ENCODE measurements around the gene MN1.

The MN1 gene

DNA sequence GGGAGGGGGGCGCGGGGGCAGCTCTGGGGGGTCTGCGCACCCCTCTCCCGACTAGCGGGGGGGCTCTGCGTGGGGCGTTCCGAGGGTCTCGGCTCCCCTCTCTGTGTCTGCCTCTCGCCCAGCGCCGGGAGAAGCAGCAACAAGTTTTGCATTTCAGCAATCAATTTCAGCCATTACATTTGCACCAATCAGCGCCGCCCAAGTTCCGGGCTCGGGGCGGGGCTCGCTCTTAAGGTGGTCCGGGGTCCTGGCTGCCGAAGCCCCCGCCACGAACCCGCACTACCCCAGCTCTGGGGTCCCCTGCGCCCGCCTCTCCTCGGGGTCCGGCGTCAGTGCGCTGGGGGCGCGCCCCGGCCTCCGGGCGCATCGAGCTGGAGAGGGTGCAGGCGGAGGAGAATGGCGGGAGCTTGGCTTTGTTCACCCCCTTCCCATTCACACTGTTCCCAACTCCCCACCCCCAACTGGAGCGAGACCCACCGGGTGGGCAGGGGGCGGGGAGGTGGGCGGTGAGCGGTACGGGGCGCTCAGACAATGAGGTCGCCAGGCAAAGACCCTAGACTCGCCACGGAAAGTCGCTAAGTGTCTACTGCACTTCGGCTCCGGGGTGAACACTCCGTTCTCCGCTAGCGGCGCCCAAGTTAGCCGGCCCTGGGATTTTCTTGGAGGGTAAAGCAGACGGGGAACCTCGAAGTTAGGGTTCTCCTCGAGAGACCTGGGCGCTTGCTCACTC is at the start of gene MN1:
Gene MN1, minus strand, starts transcription at position 141 of the 730 bp plus-strand sequence. CDS start 1,213 bp downstream, outside the sequence.
- peak; percentile 56 for DNase-seq (ENCODE audit: low spot score)

DNA sequence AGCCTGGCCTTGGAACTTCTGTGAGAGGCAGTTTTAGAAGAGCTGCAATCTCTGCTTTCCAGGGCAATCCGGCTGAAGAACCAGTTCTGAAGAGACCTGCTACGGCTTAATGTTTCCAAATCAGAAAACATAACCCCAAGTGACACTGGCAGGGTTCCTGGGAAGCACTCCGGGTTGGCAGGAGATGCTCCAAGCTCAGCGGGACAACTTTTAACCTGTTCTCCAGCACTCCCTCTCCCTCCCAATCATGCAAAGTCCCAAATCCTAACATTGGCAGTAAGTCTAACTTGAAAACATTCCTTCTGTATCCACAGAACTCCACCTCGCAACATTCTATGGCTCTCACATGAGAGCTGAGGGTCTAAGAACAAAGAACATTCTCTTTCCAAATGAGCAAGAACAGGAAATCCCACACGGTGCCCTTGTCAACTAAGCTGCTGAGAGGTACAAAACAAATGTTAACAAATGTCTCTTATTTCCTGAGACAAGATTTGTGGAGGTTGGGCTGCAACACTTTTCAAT is 48.5 kb upstream of the MN1 start:
- no peak for DNase-seq (ENCODE audit: low spot score)

DNA sequence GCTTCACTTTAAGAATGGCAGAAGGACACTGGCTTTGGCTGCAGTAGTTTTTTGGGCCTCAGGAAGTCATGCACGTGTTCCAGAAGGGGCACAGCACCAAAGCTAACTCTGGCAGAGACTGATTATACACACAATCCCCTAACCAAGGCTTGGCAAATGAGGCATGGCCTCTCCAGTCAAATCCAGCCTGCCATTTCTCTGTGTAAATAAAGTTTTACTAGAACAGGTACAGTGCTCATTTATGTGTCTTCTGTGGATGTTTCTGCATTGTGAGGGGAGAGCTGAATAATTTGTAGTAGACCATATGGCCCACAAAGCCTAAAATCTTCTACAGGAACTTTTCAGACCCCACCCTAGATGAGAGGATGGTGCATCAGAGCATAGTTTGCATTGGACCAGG is 46.4 kb upstream of the MN1 start:
- no peak for DNase-seq (ENCODE audit: low spot score)

DNA sequence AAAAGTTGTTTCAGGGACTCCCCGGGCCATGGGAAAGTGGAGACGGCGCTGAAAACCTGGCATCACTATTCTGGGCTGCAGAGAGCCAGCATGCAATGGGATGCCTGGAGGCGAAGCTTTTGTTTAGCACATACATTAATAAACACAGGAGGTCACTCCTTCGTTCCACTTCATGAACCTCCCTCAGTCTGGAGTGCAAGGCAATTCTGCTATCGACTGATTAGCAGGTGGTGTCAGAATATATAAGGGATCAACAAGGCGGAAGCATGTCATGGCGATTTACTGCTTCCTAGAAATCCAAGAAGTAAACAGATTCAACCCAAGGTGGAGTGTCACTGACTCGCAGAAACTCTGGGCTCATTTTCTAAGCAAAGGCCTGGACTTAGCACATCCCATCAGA is 45.4 kb upstream of the MN1 start:
- no peak for DNase-seq (ENCODE audit: low spot score)

DNA sequence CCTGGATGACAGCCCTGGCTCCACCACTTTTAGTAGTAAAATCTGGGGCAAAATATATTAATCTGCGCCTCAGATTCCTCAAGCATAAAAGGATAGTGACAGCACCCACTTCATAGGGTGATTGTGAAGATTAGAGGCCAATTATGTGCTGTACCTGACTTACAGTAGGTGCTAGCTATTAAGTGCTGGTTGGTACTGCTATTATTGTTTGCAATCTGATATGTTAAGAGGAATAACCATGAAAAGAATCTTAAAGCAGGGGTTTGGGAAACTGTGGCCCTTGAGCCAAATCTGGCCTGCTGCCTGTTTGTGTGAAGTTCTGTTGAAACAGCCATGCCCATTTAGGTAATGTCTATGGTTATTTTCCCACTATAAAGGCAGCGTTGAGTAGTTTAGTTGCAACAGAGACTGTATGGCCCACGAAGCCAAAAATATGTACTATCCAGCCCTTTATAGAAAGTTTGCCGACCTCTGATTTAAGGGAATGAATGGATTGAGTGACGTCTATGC is 44.7 kb upstream of the MN1 start:
- DNase-seq (ENCODE audit: low spot score), result no peak

DNA sequence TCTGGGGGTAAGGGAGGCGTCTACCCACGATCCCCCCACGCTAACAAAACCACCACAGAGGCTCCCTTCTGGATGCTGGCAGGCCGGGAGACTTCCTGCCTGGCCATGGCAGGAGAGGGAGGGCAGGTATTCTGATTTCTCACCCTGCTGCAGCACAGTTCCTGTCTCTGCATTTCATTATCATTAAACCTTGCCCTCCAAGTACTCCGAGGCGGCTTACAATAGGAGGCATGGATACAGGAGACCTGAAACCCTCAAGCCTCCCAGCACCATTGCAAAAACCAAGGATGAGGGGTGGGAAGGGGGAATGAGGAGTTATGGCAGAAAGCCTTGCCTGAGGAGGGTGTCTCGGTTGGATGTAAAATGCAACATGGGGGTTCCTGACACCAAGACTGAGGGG is 44.1 kb upstream of the MN1 start:
- no peak for DNase-seq (ENCODE audit: low spot score)

DNA sequence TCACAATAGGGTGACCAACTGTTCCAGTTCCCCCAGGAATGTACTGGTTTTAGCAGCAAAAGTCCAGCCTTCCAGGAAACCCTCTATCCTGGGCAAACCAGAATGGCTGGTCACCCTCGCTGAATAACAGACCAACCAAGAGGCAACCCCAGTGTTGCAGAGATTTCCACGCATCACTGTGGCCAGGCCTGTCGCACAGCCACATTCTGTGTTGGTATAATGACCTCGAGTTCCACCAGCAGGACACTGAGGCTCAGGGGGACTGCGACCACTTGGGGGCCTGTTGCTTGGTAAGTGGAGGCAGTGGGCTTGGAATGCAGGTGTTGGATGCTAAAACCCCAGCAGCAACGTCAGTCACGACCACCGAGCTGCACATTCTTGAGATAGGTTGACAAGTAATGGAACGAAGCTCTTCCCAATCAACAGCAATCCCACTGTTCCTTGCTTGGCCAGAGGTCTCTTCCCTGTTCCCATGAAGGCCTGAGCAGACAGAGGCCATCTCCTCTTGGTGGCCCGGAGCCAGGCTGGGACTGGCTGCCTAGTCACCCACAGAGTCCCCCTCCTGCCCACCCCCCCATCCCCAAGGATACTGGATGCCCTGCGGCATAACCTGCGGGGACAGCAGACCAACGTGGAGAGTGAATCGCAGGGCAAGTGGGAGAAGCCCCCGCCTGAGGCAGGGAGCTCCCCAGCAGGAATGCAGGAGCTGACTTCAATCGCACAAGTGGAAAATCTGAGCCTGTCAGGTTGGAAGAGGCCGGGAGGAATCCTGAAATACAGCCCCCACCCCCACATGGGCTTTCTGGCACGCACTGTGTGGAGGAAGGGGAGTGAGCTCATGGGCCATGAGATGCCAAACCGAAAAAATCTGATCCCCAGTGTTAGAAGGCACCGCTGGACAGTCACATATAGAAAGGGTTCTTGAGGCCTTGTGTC is 43.4 kb upstream of the MN1 start:
- DNase-seq (ENCODE audit: low spot score), result no peak

DNA sequence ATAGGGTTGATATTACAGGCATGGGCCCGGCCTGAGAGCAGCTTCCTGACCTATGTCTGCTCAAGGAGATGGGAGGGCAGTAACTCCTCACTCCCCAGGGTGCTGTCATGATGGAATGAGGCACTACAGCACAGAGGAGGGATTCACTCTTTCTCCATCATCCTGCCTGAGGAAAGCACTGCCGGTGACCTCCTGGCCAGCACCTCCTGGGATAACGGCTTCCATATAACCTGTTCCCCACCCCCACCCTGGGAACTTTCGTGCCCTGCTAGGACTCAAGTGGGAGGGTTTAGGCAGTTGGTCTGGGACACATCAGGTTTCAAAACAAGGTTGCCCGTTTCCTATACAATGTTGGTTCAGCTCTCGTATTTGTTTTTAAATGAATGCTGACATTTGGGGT is 42.7 kb upstream of the MN1 start:
- DNase-seq (ENCODE audit: low spot score), result no peak

DNA sequence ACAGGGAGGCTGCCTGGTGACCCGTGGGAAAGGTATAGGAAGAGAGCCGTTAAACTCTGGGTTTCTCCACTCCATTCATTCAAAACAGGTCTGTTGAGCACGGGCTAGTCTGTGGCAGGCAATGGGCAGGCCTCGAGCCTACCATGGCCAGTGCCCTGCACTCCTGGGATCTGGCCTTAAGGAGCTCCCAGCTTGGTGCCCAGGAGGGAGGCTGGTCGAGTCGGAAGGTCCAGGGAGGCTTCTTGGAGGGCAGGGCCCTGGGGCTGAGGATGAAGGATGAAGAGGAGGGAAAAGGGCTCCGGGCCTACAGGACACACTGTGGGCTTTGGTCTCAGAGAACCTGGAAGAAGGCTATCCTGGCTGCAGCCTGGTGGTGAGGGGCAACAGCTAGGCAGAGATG is 41.9 kb upstream of the MN1 start:
- DNase-seq (ENCODE audit: low spot score), result no peak

DNA sequence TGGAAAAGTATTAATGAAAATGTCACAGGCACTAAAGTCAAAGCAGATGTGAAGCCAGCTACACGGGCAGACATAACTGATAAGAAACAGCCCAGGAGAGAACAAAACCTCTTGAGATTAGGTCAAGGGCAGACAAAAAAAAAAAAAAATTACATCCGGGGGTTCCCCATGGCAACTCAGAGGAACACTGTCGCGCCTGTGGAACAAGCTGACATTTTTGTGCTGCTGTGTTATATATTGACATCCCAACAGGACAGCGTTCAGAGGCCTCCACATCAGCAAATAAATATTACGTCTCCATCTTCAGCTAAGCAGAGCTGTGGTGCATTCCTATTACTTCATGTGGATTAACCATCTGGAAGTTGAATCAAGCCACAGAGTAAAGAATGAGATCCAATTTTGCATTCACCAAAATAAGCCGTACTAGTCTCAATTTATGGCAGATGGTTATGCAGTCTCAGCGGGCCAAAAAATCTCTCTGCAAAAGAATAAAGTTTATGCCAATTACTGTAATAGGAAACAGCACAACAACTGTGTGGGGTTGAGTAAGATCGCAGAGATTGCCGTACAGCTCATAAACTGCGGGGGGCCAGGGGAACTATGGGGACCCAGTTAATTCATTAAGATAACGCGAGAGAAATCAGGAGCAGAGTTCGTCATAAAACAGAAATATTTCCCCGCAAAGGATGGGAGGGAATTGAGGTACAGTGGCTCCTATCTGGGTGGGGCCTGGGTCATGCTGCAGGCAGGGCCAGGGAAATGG is 41.3 kb upstream of the MN1 start:
- no peak for DNase-seq (ENCODE audit: low spot score)

DNA sequence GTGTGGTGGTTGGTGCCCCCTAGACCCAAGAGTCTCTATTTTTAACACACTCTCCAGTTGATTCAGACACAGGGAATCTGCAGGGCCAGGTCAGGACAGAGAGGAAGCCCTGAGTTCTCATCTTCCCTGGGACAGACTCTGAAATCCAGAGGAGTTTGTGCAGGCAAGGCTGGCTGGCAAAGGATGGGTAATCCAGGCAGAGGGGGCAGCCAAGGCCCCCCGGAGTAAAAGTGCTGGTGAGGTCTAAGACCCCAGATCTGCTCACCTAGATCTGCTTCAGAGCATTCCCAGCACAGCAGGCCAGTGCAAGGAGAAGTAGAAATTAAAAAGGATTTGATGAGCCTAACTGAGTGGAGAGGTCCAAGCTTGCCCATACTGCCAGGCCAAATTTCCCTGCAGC is 40.6 kb upstream of the MN1 start:
- DNase-seq (ENCODE audit: low spot score), result no peak

DNA sequence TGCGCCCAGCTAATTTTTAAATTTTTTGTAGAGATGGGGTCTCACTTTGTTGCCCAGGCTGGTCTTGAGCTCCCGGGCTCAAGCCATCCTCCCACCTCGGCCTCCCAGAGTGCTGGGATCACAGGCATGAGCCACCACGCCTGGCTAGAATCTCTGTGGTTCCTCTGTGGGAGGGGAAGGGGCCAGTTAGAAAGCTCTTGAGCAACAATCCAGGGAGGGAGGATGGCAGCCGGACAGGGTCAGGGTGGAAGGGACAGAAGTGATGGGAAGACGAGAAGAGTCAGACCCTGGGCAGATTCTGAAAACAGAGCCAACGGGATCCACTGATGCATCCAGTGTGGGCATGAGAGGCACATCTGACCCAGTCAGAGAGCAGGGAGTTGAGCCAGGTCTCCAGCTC is 38.9 kb upstream of the MN1 start:
- DNase-seq (ENCODE audit: low spot score), result no peak

DNA sequence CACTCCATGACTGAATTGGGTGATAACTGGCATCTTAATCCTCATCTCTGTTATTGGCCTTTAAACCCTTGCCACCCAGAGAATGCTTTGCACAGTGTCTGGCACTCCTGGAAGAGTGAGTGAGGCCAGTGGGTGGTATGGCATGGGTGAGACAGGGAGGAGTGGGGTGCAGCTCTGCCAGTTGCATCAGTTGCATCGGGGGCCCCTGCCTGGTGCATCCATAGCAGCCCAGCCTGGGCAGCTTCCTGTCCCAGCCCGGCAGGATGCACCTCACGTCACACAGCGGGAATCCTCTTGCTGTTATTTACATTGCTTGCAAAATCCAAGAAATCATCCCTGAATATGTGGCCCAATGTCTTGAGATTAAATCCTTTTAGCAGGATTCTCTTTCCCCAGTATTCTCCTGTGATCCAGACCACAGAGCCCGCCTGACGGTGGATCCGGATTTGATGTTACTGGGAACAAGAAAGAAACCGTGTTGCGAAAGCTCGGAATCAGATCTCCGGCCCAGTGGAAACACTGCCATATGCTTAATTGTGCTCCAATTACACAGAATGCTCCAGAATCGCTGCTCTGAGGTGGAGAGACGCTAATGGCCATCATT is 37.6 kb upstream of the MN1 start:
- DNase-seq (ENCODE audit: low spot score), result no peak

DNA sequence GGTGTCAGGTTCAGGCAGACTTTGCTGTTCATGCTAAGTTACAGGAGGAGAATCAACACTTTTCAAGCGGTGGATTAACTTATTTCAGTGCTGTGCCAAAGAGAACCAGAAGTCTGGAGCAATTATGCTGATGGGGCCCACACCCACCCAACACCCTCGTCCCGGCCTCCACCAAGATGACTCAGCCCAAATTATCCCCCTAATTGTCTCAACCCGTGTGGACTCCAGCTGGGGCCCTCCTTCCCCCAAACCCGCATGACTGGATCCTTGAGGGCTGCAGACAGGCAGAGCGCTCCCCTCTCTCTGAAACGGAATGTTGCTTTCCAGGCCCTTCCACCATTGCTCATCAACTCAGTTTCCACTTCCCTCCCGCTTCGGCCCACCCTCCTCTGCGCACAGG is 34.6 kb upstream of the MN1 start:
- no peak for DNase-seq (ENCODE audit: low spot score)

DNA sequence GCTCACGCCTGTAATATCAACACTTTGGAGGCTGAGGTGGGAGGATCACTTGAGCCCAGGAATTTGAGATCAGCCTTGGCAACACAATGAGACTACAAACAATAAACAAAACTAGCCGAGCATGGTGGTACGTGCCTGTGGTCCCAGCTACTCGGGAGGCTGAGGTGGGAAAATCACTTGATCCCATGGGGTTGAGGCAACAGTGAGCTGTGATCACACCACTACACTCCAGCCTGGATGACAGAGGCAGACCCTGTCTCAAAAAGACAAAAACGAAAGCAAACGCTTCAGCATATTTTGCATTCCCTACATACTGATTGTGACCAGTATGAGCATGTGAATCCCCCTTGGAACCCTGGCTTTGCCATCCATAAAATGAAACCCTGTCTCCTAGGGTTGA is 33.9 kb upstream of the MN1 start:
- DNase-seq (ENCODE audit: low spot score), result no peak

DNA sequence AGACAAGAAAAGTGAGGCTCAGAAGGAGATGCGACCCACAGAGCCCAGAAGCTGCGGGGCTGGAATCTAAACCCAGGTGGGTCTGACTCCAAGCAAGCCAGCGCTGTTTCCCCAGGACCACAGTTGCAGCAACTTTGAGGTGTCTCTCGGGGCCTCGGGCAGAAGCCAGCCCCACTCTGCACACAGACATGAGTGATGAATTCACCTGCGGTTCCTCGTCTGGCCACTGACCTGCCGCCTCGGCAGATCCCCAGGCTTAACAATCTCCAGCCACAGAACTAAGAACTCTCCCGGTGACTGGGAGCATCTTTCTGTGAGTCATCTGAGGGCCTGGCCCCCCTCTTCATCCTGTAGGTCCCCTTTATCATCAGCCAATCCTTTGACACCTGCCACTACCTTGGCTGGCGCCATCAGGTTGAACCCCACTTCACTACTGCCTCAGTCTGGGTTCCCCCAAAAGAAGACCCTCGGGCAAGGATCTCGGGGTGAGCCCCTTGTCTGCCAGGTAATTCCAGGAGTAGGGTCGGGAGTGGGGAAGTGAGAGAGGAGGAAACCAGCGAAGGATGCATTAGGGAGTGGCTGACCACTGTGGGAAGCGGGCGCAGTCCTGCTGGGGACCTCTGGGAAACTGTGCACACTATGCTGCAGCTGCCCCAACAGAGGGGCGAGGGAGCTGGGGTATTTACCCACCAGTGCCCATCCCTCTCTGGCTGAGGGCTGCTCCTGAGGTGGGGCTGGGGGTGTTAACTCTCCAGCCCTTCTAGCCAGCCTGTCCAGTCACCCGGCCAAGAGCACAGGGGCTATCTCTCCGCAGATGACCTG is 33.0 kb upstream of the MN1 start:
- no peak for DNase-seq (ENCODE audit: low spot score)

DNA sequence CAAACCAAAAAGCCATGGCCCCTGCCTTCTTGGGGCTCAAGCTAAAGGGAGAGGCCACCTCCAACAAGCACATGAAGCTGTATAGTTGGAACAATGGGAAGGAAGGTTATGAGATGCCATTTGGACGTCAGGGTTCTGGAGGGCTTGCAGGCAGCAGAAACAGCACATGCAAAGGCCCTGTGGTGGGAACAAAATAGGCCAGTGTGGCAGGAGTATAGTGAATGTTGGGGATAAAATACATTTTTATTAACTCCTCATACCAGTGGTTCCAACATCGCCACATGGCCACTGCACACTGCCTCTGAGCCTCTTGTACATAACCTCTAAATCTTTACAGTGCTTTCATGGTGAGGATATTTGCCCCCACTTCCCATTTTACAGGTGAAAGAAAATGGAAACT is 32.2 kb upstream of the MN1 start:
- no peak for DNase-seq (ENCODE audit: low spot score)

DNA sequence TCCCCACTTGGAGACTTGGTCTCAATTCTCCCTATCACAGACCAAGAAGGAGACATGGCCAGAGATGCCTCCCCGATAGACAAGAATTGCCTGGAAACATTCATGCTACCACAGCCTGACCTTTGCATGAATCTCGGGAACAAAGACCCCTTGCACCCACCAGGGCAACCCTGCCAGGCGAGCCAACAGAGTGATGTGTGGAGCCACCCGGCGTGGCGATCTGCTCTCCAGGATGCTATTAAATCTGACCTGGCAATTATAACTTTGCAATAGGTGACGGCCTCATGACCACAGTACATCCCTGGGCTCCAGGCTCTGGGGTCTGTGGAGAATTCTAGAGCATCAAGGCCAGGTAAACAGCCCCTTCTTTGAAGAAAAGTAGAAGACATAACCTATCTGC is 31.1 kb upstream of the MN1 start:
- DNase-seq (ENCODE audit: low spot score), result no peak

DNA sequence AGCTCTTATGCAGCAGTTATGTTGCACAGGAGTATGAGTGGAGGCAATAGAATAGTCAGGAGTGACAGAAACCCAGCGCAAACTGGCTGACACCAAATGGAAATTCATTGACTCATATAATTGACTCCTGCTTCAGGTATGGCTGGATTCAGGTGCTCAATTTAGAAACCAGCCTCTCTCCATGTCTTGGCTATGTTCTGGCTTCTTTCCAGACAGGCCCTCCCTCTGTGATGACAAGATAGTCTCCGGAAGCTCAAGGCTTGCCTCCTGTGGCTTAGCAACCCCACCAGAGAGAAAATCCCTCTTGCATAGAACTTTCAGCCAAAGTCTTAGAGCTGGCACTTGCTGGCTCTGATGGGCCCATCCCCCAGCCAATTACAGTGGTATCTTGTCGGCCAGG is 28.1 kb upstream of the MN1 start:
- DNase-seq (ENCODE audit: low spot score), result no peak

DNA sequence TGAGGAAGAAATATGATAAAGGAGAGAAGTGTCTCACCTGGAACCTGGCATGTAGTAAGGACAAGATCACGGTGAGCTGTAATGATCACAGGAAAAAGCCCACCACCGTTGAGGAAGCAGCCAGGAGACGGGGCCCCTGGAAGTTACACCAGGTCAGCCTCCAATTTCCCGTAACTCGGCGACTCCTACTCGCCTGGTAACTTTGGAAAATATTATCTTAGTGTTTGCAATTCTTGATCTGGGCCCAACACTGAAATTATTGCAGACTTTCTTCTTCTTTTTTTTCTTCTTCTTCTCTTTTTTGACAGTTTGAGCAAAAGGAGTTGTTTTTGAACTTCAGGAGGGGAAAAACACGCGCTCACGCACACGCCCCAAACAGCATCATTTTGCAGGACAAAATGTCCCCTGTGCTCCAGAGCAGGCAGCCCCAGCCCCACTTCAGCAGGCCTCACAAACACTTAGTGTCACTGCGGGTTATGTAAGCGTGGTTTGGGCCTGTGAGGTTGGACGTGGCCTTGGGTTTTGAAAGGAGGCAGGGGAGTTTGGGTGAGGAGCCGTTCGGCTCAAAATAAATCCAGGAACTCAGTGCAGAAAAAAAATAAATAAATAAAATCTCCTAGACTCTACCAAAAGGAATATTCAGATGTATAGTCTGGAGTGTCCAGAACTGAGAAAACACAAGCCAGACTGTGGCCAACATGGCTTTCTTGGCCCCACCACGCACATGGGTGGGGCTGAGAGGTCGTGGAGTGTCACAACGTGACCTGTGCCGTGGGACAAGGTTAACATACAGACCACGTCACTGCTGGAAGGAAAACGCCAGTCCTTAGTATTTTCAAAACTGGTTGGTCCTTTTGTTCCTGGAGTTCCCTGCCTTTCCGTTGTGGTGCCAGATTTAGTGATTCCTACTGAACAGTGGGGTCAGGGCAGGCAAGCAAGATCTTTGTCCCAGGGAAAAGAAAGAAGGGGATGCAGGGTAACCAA is 26.3 kb upstream of the MN1 start:
- no peak for DNase-seq (ENCODE audit: low spot score)

Data from CD4-positive, alpha-beta T cell treated with Interleukin-2 at 100 ng/mL for 4 hours (primary cell).